Stimulated activated CD4-positive, alpha-beta T cell treated with anti-CD3 and anti-CD28 coated beads, Interleukin-2, amount 100 ng/mL, for 48 hours (primary cell): Measurements from ENCODE around the gene NTM.

Experiments used
- DNase-seq, 2 donors: peaks; one replicate each; pipeline ENCODE4 v3.0.0-alpha.2; 2020

NTM gene

GRCh38 chr11:132253469-132254264 is 883.3 kb downstream of the NTM start:
- no peak for DNase-seq

GRCh38 chr11:132254906-132255305 is 884.5 kb downstream of the NTM start:
- DNase-seq = no peak

GRCh38 chr11:132256528-132257279 is 886.3 kb downstream of the NTM start:
- no peak for DNase-seq

GRCh38 chr11:132257871-132258270 is 887.5 kb downstream of the NTM start:
- no peak for DNase-seq

- DNase-seq = no peak
Observed at GRCh38 chr11:132258875-132259274, 888.5 kb downstream of the NTM start.

- DNase-seq = no peak
Observed at GRCh38 chr11:132260636-132261035, 890.2 kb downstream of the NTM start.

- no peak for DNase-seq
Observed at GRCh38 chr11:132263241-132263640, 892.8 kb downstream of the NTM start.

GRCh38 chr11:132263875-132264274 is 893.5 kb downstream of the NTM start:
- DNase-seq = no peak

- no peak for DNase-seq
Observed at GRCh38 chr11:132264616-132265015, 894.2 kb downstream of the NTM start.

- no peak for DNase-seq
Observed at GRCh38 chr11:132278801-132279574, 908.6 kb downstream of the NTM start.

GRCh38 chr11:132284048-132284447 is 913.6 kb downstream of the NTM start:
- DNase-seq = no peak

- no peak for DNase-seq
Observed at GRCh38 chr11:132284611-132285010, 914.2 kb downstream of the NTM start.

- DNase-seq = no peak
Observed at GRCh38 chr11:132285631-132286030, 915.2 kb downstream of the NTM start.

GRCh38 chr11:132286106-132286505 is 915.7 kb downstream of the NTM start:
- DNase-seq = no peak

- DNase-seq = no peak
Observed at GRCh38 chr11:132288036-132288435, 917.6 kb downstream of the NTM start.

- no peak for DNase-seq
Observed at GRCh38 chr11:132289590-132290256, 919.3 kb downstream of the NTM start.

- no peak for DNase-seq
Observed at GRCh38 chr11:132293586-132293985, 923.2 kb downstream of the NTM start.

- no peak for DNase-seq
Observed at GRCh38 chr11:132296946-132297610, 926.7 kb downstream of the NTM start.

- DNase-seq = no peak
Observed at GRCh38 chr11:132298357-132298756, 927.9 kb downstream of the NTM start.

GRCh38 chr11:132300283-132300682 is 929.9 kb downstream of the NTM start:
- no peak for DNase-seq

GRCh38 chr11:132301465-132301864 is 931.0 kb downstream of the NTM start:
- no peak for DNase-seq

GRCh38 chr11:132301900-132302299 is 931.5 kb downstream of the NTM start:
- DNase-seq = no peak
